CD14-positive monocyte (primary cell): ENCODE data around the gene TAF1A. TPM values are rescaled to one million over a fixed set of nuclear protein-coding genes. Genes with fewer than 3 reads are reported as not detected.

ENCODE experiments used
- DNase-seq, 3 donors: peaks; one replicate each; pipeline ENCODE4 v3.0.0-alpha.2; 2011 to 2022
- H2AFZ ChIP-seq: 2 replicates; pipeline ENCODE4 v1.6.0; 2012; ENCODE audit warnings: mild to moderate bottlenecking, low read depth, low read length, inconsistent platforms; ENCODE audit not compliant: insufficient read depth, poor library complexity, severe bottlenecking
- H3K27ac ChIP-seq, 2 donors: 1 replicate in 1 of 2; 2 replicates in 1 of 2; pipeline ENCODE4 v1.5.1; 2012 to 2013; ENCODE audit warnings: low read length in 2 of 2, control low read depth in 1 of 2, inconsistent platforms in 1 of 2, low read depth in 1 of 2, mild to moderate bottlenecking in 1 of 2
- H3K27me3 ChIP-seq, 2 donors: one replicate each; pipeline versions ENCODE4 v1.6.0 to v1.6.1; 2011 to 2013; ENCODE audit warnings: low read length in 2 of 2; ENCODE audit not compliant: control insufficient read depth in 2 of 2, insufficient read depth in 2 of 2
- H3K36me3 ChIP-seq, 2 donors: replicated peaks in 1 of 2; 1 replicate in 1 of 2; 2 replicates in 1 of 2; pipeline versions ENCODE4 v1.5.1 to v1.6.1; 2012 to 2013; ENCODE audit warnings: low read length in 2 of 2, control low read depth in 1 of 2, inconsistent platforms in 1 of 2, mild to moderate bottlenecking in 1 of 2; ENCODE audit not compliant: insufficient read depth in 2 of 2, control insufficient read depth in 1 of 2
- H3K4me1 ChIP-seq, 2 donors: 1 replicate in 1 of 2; 2 replicates in 1 of 2; pipeline versions ENCODE4 v1.5.1 to v1.6.1; 2012 to 2013; ENCODE audit warnings: low read length in 2 of 2, control low read depth in 1 of 2, inconsistent platforms in 1 of 2, mild to moderate bottlenecking in 1 of 2, moderate library complexity in 1 of 2; ENCODE audit not compliant: insufficient read depth in 2 of 2, control insufficient read depth in 1 of 2
- H3K4me2 ChIP-seq: replicated peaks from 2 replicates; pipeline ENCODE3; 2012; ENCODE audit warnings: low read length, moderate library complexity, mild to moderate bottlenecking; ENCODE audit not compliant: poor library complexity, severe bottlenecking; ENCODE audit errors: extremely low read depth
- H3K4me3 ChIP-seq, 3 experiments: fragments of 200-600 bp in 1 of 3; sonication (generic) in 1 of 3; replicated peaks in 1 of 3; 1 replicate in 2 of 3; 2 replicates in 1 of 3; pipeline ENCODE4 v1.5.1; 2011 to 2013; ENCODE audit warnings: low read length in 3 of 3, mild to moderate bottlenecking in 3 of 3, control low read depth in 2 of 3, low read depth in 2 of 3, inconsistent platforms in 1 of 3, moderate library complexity in 1 of 3
- H3K79me2 ChIP-seq: 2 replicates; pipeline ENCODE4 v1.6.0; 2012; ENCODE audit warnings: mild to moderate bottlenecking, control low read depth, inconsistent platforms, low read length, moderate library complexity; ENCODE audit not compliant: insufficient read depth
- H3K9ac ChIP-seq: 2 replicates; pipeline ENCODE4 v1.6.0; 2017; ENCODE audit warnings: low read length, mild to moderate bottlenecking; ENCODE audit not compliant: insufficient read depth, poor library complexity, severe bottlenecking
- H3K9me3 ChIP-seq, 2 donors: replicated peaks in 1 of 2; 1 replicate in 1 of 2; 2 replicates in 1 of 2; pipeline versions ENCODE4 v1.5.1 to v1.6.1; 2012 to 2013; ENCODE audit warnings: low read length in 2 of 2, control low read depth in 1 of 2; ENCODE audit not compliant: control insufficient read depth in 1 of 2, insufficient read depth in 1 of 2
- H4K20me1 ChIP-seq: 2 replicates; pipeline ENCODE4 v1.6.0; 2012; ENCODE audit warnings: mild to moderate bottlenecking, low read length, control low read depth, moderate library complexity; ENCODE audit not compliant: insufficient read depth
- H3K27ac Mint-ChIP-seq, 7 donors: one replicate each; pipeline ENCODE4 v1.8.0; 2020; ENCODE audit warnings: mild to moderate bottlenecking in 7 of 7, mixed read lengths in 7 of 7, moderate library complexity in 6 of 7, inconsistent platforms in 2 of 7
- H3K27me3 Mint-ChIP-seq, 3 donors: one replicate each; pipeline ENCODE4 v1.8.0; 2021 to 2022; ENCODE audit warnings: low read depth in 3 of 3, mild to moderate bottlenecking in 3 of 3, mixed read lengths in 3 of 3, moderate library complexity in 3 of 3, inconsistent platforms in 1 of 3
- H3K36me3 Mint-ChIP-seq, 2 donors: one replicate each; pipeline ENCODE4 v1.8.0; 2020; ENCODE audit warnings: mixed read lengths in 2 of 2, inconsistent platforms in 1 of 2, mild to moderate bottlenecking in 1 of 2
- H3K4me1 Mint-ChIP-seq: one replicate; pipeline ENCODE4 v1.8.0; 2020; ENCODE audit warnings: mild to moderate bottlenecking, mixed read lengths
- H3K4me3 Mint-ChIP-seq, 2 donors: one replicate each; pipeline ENCODE4 v1.8.0; 2020; ENCODE audit warnings: mild to moderate bottlenecking in 2 of 2, mixed read lengths in 2 of 2, moderate library complexity in 1 of 2
- H3K9me3 Mint-ChIP-seq, 7 donors: one replicate each; pipeline ENCODE4 v1.8.0; 2020 to 2022; ENCODE audit warnings: mixed read lengths in 7 of 7, mild to moderate bottlenecking in 6 of 7, moderate library complexity in 6 of 7, inconsistent platforms in 2 of 7
- WGBS: methylation state at CpG from one replicate; pipeline ENCODE4 v1.1.5; 2013; ENCODE audit warnings: missing lambda C conversion rate; ENCODE audit not compliant: insufficient coverage; 5-methylcytosine and 5-hydroxymethylcytosine counted together
- intact Hi-C, 2 donors: fragments of 100-400 bp; cut with micrococcal nuclease; formaldehyde crosslinking; loops; one replicate each; pipeline versions ENCODE4 v1.15.0 to v1.15.1; 2023
- polyA plus RNA-seq, 3 donors: library from polyadenylated mRNA; depleted of rRNA in 1 of 3; unstranded in 2 of 3; stranded (reverse) in 1 of 3; fragments of 300-500 nt in 2 of 3; fragments of >200 nt in 1 of 3; fragmentation: Illumina TruSeq in 2 of 3; gene quantifications; 1 replicate in 2 of 3; 2 replicates in 1 of 3; pipeline ENCODE4 v1.2.3, GENCODE V29; 2012 to 2021
- TF ChIP-seq, protein P1 (sequence below): fragments of 200-600 bp; IDR thresholded peaks from one replicate; pipeline ENCODE4 v1.8.0; 2022; ENCODE audit warnings: antibody characterized with exemption, mild to moderate bottlenecking

TAF1A gene
- polyA plus RNA-seq, 3 donors = 1.3 to 5.1 (median 2.5) TPM

DNA sequence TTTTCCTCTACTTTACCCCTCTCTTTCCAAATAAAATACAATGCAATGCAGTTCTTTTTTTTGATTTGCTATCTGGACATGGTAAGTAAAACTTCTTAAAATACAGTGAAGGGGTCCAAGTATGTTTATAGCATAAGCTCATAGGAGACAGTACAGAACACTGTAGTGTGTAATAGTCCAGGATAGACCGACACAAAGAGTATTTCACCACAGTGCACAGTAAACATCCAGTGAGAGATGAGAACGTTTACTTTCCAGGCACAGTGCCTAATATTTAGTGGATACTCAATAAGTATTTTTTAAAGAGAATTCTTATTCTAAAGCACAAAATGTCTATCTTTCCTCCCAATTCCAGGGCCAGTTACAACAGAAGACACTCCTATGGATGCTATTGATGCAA, 43.0 kb upstream of the TAF1A start:
- intact Hi-C loops = loop anchor here in 1 of 2 donors (5.0 kb wide), 1 partner anchor 165 kb away; no protein-coding TSS in a partner anchor
- WGBS = no CpG with 5 or more reads among the region's 2 CpGs
- peaks cover 46 to 99% of the 10 kb centered on the region in 2 donors for H3K36me3 ChIP-seq

DNA sequence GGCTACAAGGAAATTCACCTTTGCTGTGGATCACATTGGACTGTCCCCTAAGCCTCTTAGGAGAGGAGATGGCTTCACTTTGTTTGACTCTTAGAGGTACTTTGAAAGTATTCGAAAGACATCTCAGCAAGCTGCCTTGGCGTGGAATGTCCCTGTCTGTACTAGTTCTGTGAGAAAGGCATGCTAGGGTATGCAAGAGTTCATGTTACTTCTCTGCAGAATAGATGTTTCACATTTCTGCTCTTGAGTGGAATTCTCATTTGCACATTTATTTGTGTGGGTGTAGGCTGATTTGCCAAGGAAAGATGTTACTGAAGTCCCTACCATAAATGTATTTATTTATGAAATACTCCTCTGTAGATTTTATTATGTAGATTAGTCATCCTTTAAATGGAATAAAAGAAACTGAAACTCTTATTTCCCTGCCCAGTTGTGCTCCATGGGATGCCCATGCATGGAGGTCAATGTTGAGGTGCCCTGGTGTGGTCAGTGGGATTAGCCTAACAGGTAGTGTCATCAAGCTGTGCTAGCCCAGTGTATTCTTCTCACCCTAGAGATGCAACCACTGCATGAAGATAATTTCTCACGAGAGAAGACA, 42.0 kb upstream of the TAF1A start:
- H3K79me2 ChIP-seq = no peaks in the 10 kb centered on the region
- no peaks in the 10 kb centered on the region for H3K4me1 ChIP-seq
- H3K27ac Mint-ChIP-seq = no peak overlapping the region
- no peak overlapping the region for H3K27ac ChIP-seq
- no peak overlapping the region for H2AFZ ChIP-seq
- H3K9ac ChIP-seq = no peak overlapping the region
- intact Hi-C loops = loop anchor here in 1 of 2 donors (5.0 kb wide), 1 partner anchor 164 kb away; no protein-coding TSS in a partner anchor
- WGBS = 100% methylated on average over 3 of the region's 3 CpGs
- TF ChIP-seq, protein P1, sequence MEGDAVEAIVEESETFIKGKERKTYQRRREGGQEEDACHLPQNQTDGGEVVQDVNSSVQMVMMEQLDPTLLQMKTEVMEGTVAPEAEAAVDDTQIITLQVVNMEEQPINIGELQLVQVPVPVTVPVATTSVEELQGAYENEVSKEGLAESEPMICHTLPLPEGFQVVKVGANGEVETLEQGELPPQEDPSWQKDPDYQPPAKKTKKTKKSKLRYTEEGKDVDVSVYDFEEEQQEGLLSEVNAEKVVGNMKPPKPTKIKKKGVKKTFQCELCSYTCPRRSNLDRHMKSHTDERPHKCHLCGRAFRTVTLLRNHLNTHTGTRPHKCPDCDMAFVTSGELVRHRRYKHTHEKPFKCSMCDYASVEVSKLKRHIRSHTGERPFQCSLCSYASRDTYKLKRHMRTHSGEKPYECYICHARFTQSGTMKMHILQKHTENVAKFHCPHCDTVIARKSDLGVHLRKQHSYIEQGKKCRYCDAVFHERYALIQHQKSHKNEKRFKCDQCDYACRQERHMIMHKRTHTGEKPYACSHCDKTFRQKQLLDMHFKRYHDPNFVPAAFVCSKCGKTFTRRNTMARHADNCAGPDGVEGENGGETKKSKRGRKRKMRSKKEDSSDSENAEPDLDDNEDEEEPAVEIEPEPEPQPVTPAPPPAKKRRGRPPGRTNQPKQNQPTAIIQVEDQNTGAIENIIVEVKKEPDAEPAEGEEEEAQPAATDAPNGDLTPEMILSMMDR = no peak
- no peaks in the 10 kb centered on the region for H3K9me3 ChIP-seq
- H3K4me3 Mint-ChIP-seq = no peak overlapping the region
- no peaks in the 10 kb centered on the region for H3K4me1 Mint-ChIP-seq
- H3K36me3 ChIP-seq = peaks cover 55 to 99% of the 10 kb centered on the region in 2 donors
- H3K4me2 ChIP-seq = no peak overlapping the region
- no peaks in the 10 kb centered on the region for H4K20me1 ChIP-seq
- peaks cover 60 to 72% of the 10 kb centered on the region in 2 donors for H3K36me3 Mint-ChIP-seq
- H3K9me3 Mint-ChIP-seq = no peaks in the 10 kb centered on the region
- no peaks in the 10 kb centered on the region for H3K27me3 Mint-ChIP-seq
- DNase-seq = no peak
- no peak overlapping the region for H3K4me3 ChIP-seq
- no peaks in the 10 kb centered on the region for H3K27me3 ChIP-seq

More for the DNA sequence above, 43.0 kb upstream of the TAF1A start:
- Mint-ChIP-seq H3K4me3 (no peak overlapping the region), H3K27me3 (no peaks in the 10 kb centered on the region), H3K27ac (no peak overlapping the region), H3K9me3 (no peaks in the 10 kb centered on the region), H3K36me3 (peaks cover 58 to 71% of the 10 kb centered on the region in 2 donors), H3K4me1 (no peaks in the 10 kb centered on the region)
- Histone ChIP-seq H4K20me1 (no peaks in the 10 kb centered on the region), H2AFZ (no peak overlapping the region), H3K4me2 (no peak overlapping the region), H3K27me3 (no peaks in the 10 kb centered on the region), H3K9ac (no peak overlapping the region), H3K27ac (no peak overlapping the region), H3K4me3 (no peak overlapping the region), H3K9me3 (no peaks in the 10 kb centered on the region), H3K79me2 (no peaks in the 10 kb centered on the region), H3K4me1 (no peaks in the 10 kb centered on the region)
- TF ChIP-seq, protein P1 = no peak
- no peak for DNase-seq
